Bladder microvascular endothelial cell (primary cell): ENCODE data around the gene USP47. TPM values are rescaled to one million over a fixed set of nuclear protein-coding genes. Genes with fewer than 3 reads are reported as not detected.

ENCODE experiments used
- total RNA-seq: library from RNA; depleted of rRNA; stranded (reverse); fragments of >200 nt; gene quantifications from 2 replicates; pipeline ENCODE4 v1.2.3, GENCODE V29; 2014

USP47 gene
- total RNA-seq: 44.5 and 68.9 TPM in 2 replicates

GRCh38 chr11:11841723-11842420 lies at the start of gene USP47:
USP47 (plus strand) TSS chr11:11841972; CDS start chr11:11842186, 214 bp downstream.

GRCh38 chr11:12007769-12008737 lies 166.3 kb downstream of the USP47 start, which contains the start of gene DKK3:
DKK3 (minus strand) TSS chr11:12008626; CDS start chr11:12008582, 44 bp downstream.

Other genes with a start within 250 kb of the USP47 start
- 31.6 and 137 TPM in 2 replicates for gene GALNT18, start 220.0 kb upstream of the USP47 start, total RNA-seq
- gene DKK3, start 166.7 kb downstream of the USP47 start, total RNA-seq: 69.1 and 408 TPM in 2 replicates